ENCODE measurements around the gene ZFYVE21.

The ZFYVE21 gene

DNA sequence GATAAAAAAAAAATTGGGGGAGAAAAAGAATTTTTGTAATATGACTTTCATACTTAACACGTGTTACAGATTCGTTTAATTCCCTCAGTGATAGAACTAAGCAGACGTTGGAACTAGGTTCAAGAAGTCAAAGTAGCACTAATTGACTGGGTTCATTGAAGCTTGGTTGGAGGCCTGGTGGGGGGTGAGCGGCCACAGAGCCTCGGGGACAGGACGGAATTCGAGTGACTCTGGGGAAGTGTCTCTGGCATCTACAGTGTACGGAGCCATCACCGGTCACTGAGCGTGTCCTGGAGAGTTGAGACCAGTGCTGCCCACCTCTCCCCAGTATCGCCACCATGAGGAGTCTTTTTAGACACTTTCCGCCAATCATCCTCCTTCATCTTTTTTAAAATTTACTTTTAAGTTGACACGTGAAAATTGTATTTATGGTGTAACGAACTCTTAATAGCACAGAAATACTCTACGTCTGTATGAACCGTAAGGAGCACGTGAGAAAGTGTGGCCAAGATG is 1.3 kb downstream of the ZFYVE21 start:
- H4K91ac ChIP-seq (ENCODE audit: low read depth, low read length, poor library complexity), result no peak overlapping the region
- H2BK12ac ChIP-seq (ENCODE audit: low read length), result no peak overlapping the region
- H3K18ac ChIP-seq (ENCODE audit: low read length), result no peak overlapping the region
- no peak overlapping the region for H2AK5ac ChIP-seq (ENCODE audit: low read depth, low read length)
- H3K36me3 ChIP-seq (replicated peaks in 1 of 2; ENCODE audit: control insufficient read depth in 2 of 2, insufficient read depth in 2 of 2, low read length in 2 of 2), result peaks cover 2 to 37% of the 10 kb centered on the region in 2 donors
- no peak overlapping the region for H3K14ac ChIP-seq (ENCODE audit: low read length)
- peak overlapping the region in 1 of 2 donors; percentile 85 for H3K4me3 ChIP-seq (ENCODE audit: low read length in 2 of 2)
- no peak overlapping the region for H2BK5ac ChIP-seq (ENCODE audit: low read length)
- no peak overlapping the region for H2BK120ac ChIP-seq (ENCODE audit: low read depth, low read length)
- peaks cover 24 to 27% of the 10 kb centered on the region in 2 donors for H3K4me1 ChIP-seq (ENCODE audit: control insufficient read depth in 2 of 2, insufficient read depth in 1 of 2, low read depth in 1 of 2, low read length in 2 of 2)
- no peak overlapping the region for H2BK15ac ChIP-seq (ENCODE audit: low read length)
- no peak overlapping the region for H3K4ac ChIP-seq (ENCODE audit: low read length)
- H3K23ac ChIP-seq (ENCODE audit: low read depth, low read length, poor library complexity), result no peak overlapping the region
- peak overlapping the region; percentile 30 for H3K9ac ChIP-seq (ENCODE audit: low read depth, low read length, poor library complexity)
- H3K4me2 ChIP-seq (ENCODE audit: insufficient read depth, low read length, poor library complexity, severe bottlenecking), result peak overlapping the region; percentile 78
- DNase-seq (ENCODE audit: low spot score), result no peak
- no peaks in the 10 kb centered on the region for H3K27me3 ChIP-seq (ENCODE audit: control insufficient read depth in 3 of 3, insufficient read depth in 3 of 3, low read depth in 1 of 3, low read length in 3 of 3)
- H3K9me3 ChIP-seq (replicated peaks in 1 of 2; ENCODE audit: control insufficient read depth in 2 of 2, insufficient read depth in 1 of 2, low read depth in 1 of 2, low read length in 2 of 2), result no peaks in the 10 kb centered on the region
- H2AFZ ChIP-seq (ENCODE audit: low read length), result no peak overlapping the region
- no CpG with 5 or more reads among the region's 17 CpGs for WGBS, 2 donors (ENCODE audit: extremely low coverage in 2 of 2, insufficient read length in 2 of 2, insufficient replicate concordance in 1 of 2)
- H3K79me1 ChIP-seq (ENCODE audit: low read depth, low read length), result peaks cover 34% of the 10 kb centered on the region
- H3K27ac ChIP-seq (replicated peaks; ENCODE audit: low read length), result no peak overlapping the region
- no peak overlapping the region for H4K8ac ChIP-seq (ENCODE audit: low read depth, low read length)

DNA sequence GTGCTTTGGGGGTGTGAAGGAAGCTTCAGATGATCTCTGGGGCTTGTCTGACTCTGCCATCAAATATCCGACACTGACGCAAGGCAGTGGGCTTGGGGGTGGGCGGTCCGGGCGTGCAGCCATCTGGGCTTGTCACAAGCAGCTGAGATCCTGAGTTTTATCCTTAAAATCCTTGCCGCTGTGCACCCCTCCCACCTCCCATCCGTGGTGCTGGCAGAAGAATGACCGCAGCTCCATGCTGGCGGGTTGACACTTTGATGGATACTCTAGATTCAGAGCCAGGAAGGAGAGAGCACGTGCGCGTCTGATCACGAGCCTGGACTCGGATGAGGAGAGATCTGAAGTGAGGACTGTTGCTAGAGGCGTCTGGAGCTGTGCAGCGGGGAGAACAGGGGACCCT is 3.0 kb downstream of the ZFYVE21 start:
- no peak overlapping the region for H3K27ac ChIP-seq (replicated peaks; ENCODE audit: low read length)
- H3K4me1 ChIP-seq (ENCODE audit: control insufficient read depth in 2 of 2, insufficient read depth in 1 of 2, low read depth in 1 of 2, low read length in 2 of 2), result peaks cover 22 to 24% of the 10 kb centered on the region in 2 donors
- H2BK15ac ChIP-seq (ENCODE audit: low read length), result no peak overlapping the region
- no peak overlapping the region for H3K18ac ChIP-seq (ENCODE audit: low read length)
- H2AK5ac ChIP-seq (ENCODE audit: low read depth, low read length), result no peak overlapping the region
- no peak overlapping the region for H2BK5ac ChIP-seq (ENCODE audit: low read length)
- H3K4me3 ChIP-seq (ENCODE audit: low read length in 2 of 2), result no peak overlapping the region
- no peak overlapping the region for H4K91ac ChIP-seq (ENCODE audit: low read depth, low read length, poor library complexity)
- no peak for DNase-seq (ENCODE audit: low spot score)
- no peak overlapping the region for H2BK120ac ChIP-seq (ENCODE audit: low read depth, low read length)
- H2AFZ ChIP-seq (ENCODE audit: low read length), result no peak overlapping the region
- peaks cover 32% of the 10 kb centered on the region for H3K79me1 ChIP-seq (ENCODE audit: low read depth, low read length)
- H3K9ac ChIP-seq (ENCODE audit: low read depth, low read length, poor library complexity), result peak overlapping the region; percentile 34
- no peak overlapping the region for H4K8ac ChIP-seq (ENCODE audit: low read depth, low read length)
- no peaks in the 10 kb centered on the region for H3K27me3 ChIP-seq (ENCODE audit: control insufficient read depth in 3 of 3, insufficient read depth in 3 of 3, low read depth in 1 of 3, low read length in 3 of 3)
- no peak overlapping the region for H3K4ac ChIP-seq (ENCODE audit: low read length)
- peaks cover 2 to 21% of the 10 kb centered on the region in 2 donors for H3K36me3 ChIP-seq (replicated peaks in 1 of 2; ENCODE audit: control insufficient read depth in 2 of 2, insufficient read depth in 2 of 2, low read length in 2 of 2)
- WGBS, 2 donors (ENCODE audit: extremely low coverage in 2 of 2, insufficient read length in 2 of 2, insufficient replicate concordance in 1 of 2), result no CpG with 5 or more reads among the region's 16 CpGs
- H3K4me2 ChIP-seq (ENCODE audit: insufficient read depth, low read length, poor library complexity, severe bottlenecking), result no peak overlapping the region
- no peak overlapping the region for H2BK12ac ChIP-seq (ENCODE audit: low read length)
- H3K9me3 ChIP-seq (replicated peaks in 1 of 2; ENCODE audit: control insufficient read depth in 2 of 2, insufficient read depth in 1 of 2, low read depth in 1 of 2, low read length in 2 of 2), result no peaks in the 10 kb centered on the region
- H3K14ac ChIP-seq (ENCODE audit: low read length), result no peak overlapping the region
- no peak overlapping the region for H3K23ac ChIP-seq (ENCODE audit: low read depth, low read length, poor library complexity)

DNA sequence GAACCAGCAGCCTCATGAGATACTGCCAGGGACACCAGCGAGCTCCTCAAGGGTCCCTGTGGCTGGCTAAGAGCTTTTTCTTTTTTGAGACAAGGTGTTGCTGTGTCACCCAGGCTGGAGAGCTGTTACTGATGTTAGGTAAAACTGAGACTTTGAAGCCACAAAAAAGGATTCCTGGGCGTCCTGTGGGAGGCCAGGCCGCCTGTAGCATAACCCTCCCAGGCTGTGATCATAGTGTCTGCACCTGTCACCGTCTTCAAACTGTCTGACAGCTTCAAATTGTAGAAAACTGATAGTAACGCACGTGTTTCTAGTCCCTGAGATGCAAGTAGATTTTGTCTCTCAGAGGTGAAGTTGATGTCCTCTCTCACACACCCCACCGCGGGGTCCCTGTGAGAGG is 4.1 kb downstream of the ZFYVE21 start:
- Histone ChIP-seq H3K79me1 (ENCODE audit: low read depth, low read length) (peaks cover 39% of the 10 kb centered on the region), H3K23ac (ENCODE audit: low read depth, low read length, poor library complexity) (no peak overlapping the region), H2AK5ac (ENCODE audit: low read depth, low read length) (no peak overlapping the region), H4K8ac (ENCODE audit: low read depth, low read length) (no peak overlapping the region), H3K36me3 (replicated peaks in 1 of 2; ENCODE audit: control insufficient read depth in 2 of 2, insufficient read depth in 2 of 2, low read length in 2 of 2) (peaks cover 2 to 15% of the 10 kb centered on the region in 2 donors), H3K4me2 (ENCODE audit: insufficient read depth, low read length, poor library complexity, severe bottlenecking) (no peak overlapping the region), H2BK12ac (ENCODE audit: low read length) (no peak overlapping the region), H2BK120ac (ENCODE audit: low read depth, low read length) (no peak overlapping the region), H3K4me1 (ENCODE audit: control insufficient read depth in 2 of 2, insufficient read depth in 1 of 2, low read depth in 1 of 2, low read length in 2 of 2) (peaks cover 15 to 20% of the 10 kb centered on the region in 2 donors), H3K9ac (ENCODE audit: low read depth, low read length, poor library complexity) (no peak overlapping the region), H2AFZ (ENCODE audit: low read length) (no peak overlapping the region), H3K27ac (replicated peaks; ENCODE audit: low read length) (no peak overlapping the region), H2BK5ac (ENCODE audit: low read length) (no peak overlapping the region), H2BK15ac (ENCODE audit: low read length) (no peak overlapping the region), H3K4me3 (ENCODE audit: low read length in 2 of 2) (no peak overlapping the region), H3K4ac (ENCODE audit: low read length) (no peak overlapping the region), H4K91ac (ENCODE audit: low read depth, low read length, poor library complexity) (no peak overlapping the region), H3K9me3 (replicated peaks in 1 of 2; ENCODE audit: control insufficient read depth in 2 of 2, insufficient read depth in 1 of 2, low read depth in 1 of 2, low read length in 2 of 2) (no peaks in the 10 kb centered on the region), H3K14ac (ENCODE audit: low read length) (no peak overlapping the region), H3K27me3 (ENCODE audit: control insufficient read depth in 3 of 3, insufficient read depth in 3 of 3, low read depth in 1 of 3, low read length in 3 of 3) (no peaks in the 10 kb centered on the region), H3K18ac (ENCODE audit: low read length) (no peak overlapping the region)
- DNase-seq (ENCODE audit: low spot score), result no peak
- no CpG with 5 or more reads among the region's 8 CpGs for WGBS, 2 donors (ENCODE audit: extremely low coverage in 2 of 2, insufficient read length in 2 of 2, insufficient replicate concordance in 1 of 2)

DNA sequence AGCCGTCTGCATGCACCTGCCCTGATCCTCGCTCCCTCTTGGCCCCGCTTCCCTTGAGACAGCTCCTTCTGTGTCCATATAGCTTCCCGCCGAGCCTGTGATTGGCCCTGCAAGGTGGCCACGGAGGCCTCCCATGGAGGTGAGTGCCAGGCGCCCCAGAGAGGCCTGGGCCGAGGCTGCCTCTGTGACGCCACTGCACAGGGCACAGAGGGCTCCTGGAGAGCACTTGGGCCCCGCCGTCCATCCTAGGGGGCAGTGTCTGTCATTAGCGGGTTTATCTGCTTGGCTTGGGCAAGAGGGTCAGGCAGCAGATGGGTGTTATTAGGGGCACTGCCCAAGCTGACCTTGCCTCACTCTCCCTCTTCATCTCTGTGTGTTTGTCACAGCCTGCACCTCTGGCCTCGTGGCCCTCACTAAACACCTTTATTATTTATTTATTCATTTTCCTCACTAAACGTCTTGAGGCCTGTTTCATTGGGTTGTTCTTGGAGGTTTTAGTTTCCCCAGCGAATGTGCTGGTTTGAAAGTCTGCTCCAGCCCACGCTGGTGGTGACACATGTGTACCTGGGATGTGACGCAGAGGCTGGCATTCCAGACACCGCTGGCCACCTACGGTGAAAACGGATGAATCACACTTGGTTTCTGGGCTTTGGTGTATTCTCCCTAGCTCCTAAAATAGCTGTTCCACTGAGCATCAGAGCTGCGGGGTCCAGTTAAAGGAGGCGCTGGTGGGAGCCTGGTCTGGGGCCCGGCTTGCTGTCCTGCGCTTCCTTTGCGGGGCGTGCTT is 5.9 kb downstream of the ZFYVE21 start:
- H4K8ac ChIP-seq (ENCODE audit: low read depth, low read length), result no peak overlapping the region
- no peak overlapping the region for H3K4me3 ChIP-seq (ENCODE audit: low read length in 2 of 2)
- H3K27ac ChIP-seq (replicated peaks; ENCODE audit: low read length), result no peak overlapping the region
- no peak overlapping the region for H2BK12ac ChIP-seq (ENCODE audit: low read length)
- no peaks in the 10 kb centered on the region for H3K27me3 ChIP-seq (ENCODE audit: control insufficient read depth in 3 of 3, insufficient read depth in 3 of 3, low read depth in 1 of 3, low read length in 3 of 3)
- H4K91ac ChIP-seq (ENCODE audit: low read depth, low read length, poor library complexity), result no peak overlapping the region
- no peak overlapping the region for H3K4ac ChIP-seq (ENCODE audit: low read length)
- no peak overlapping the region for H3K14ac ChIP-seq (ENCODE audit: low read length)
- no peak overlapping the region for H3K18ac ChIP-seq (ENCODE audit: low read length)
- H3K36me3 ChIP-seq (replicated peaks in 1 of 2; ENCODE audit: control insufficient read depth in 2 of 2, insufficient read depth in 2 of 2, low read length in 2 of 2), result peaks cover 2 to 26% of the 10 kb centered on the region in 2 donors
- H2AFZ ChIP-seq (ENCODE audit: low read length), result no peak overlapping the region
- no peak for DNase-seq (ENCODE audit: low spot score)
- H3K4me1 ChIP-seq (ENCODE audit: control insufficient read depth in 2 of 2, insufficient read depth in 1 of 2, low read depth in 1 of 2, low read length in 2 of 2), result peaks cover 11 to 18% of the 10 kb centered on the region in 2 donors
- H2BK120ac ChIP-seq (ENCODE audit: low read depth, low read length), result no peak overlapping the region
- no peak overlapping the region for H2BK15ac ChIP-seq (ENCODE audit: low read length)
- H3K4me2 ChIP-seq (ENCODE audit: insufficient read depth, low read length, poor library complexity, severe bottlenecking), result no peak overlapping the region
- H3K79me1 ChIP-seq (ENCODE audit: low read depth, low read length), result peaks cover 43% of the 10 kb centered on the region
- no CpG with 5 or more reads among the region's 26 CpGs for WGBS, 2 donors (ENCODE audit: extremely low coverage in 2 of 2, insufficient read length in 2 of 2, insufficient replicate concordance in 1 of 2)
- H3K9me3 ChIP-seq (replicated peaks in 1 of 2; ENCODE audit: control insufficient read depth in 2 of 2, insufficient read depth in 1 of 2, low read depth in 1 of 2, low read length in 2 of 2), result no peaks in the 10 kb centered on the region
- H2BK5ac ChIP-seq (ENCODE audit: low read length), result no peak overlapping the region
- peak overlapping the region; percentile 18 for H3K9ac ChIP-seq (ENCODE audit: low read depth, low read length, poor library complexity)
- H2AK5ac ChIP-seq (ENCODE audit: low read depth, low read length), result no peak overlapping the region
- H3K23ac ChIP-seq (ENCODE audit: low read depth, low read length, poor library complexity), result no peak overlapping the region
